Stomach (tissue), 9 donors: Measurements from ENCODE around the gene HOXC13. TPM values are rescaled to one million over a fixed set of nuclear protein-coding genes. Genes with fewer than 3 reads are reported as not detected.

ENCODE experiments used
- DNase-seq, 2 donors: peaks; one replicate each; pipeline versions ENCODE4 v3.0.0 to v3.0.0-alpha.2; 2013 to 2019
- H3K27ac ChIP-seq, 5 donors: fragments of 200-600 bp in 4 of 5; sonication (generic) in 4 of 5; one replicate each; pipeline ENCODE4 v1.5.1; 2013 to 2019; ENCODE audit warnings: mild to moderate bottlenecking in 1 of 5, moderate library complexity in 1 of 5
- H3K27me3 ChIP-seq, 3 donors: fragments of 200-600 bp; sonication (generic); one replicate each; pipeline ENCODE4 v1.5.1; 2017 to 2019; ENCODE audit warnings: mixed run types in 1 of 3
- H3K36me3 ChIP-seq, 4 donors: fragments of 200-600 bp; sonication (generic); 1 replicate in 3 of 4; 2 replicates in 1 of 4; pipeline ENCODE4 v1.5.1; 2016 to 2019
- H3K4me1 ChIP-seq, 4 donors: fragments of 200-600 bp; sonication (generic); one replicate each; pipeline ENCODE4 v1.5.1; 2016 to 2019
- H3K4me3 ChIP-seq, 4 donors: fragments of 200-600 bp; sonication (generic) in 3 of 4; one replicate each; pipeline ENCODE4 v1.5.1; 2016 to 2019; ENCODE audit warnings: mild to moderate bottlenecking in 1 of 4
- H3K9me3 ChIP-seq, 4 donors: fragments of 200-600 bp; sonication (generic); one replicate each; pipeline ENCODE4 v1.5.1; 2016 to 2019
- EP300 ChIP-seq: sonication (generic); formaldehyde crosslinking; IDR thresholded peaks from one replicate; pipeline ENCODE4 v1.6.1; 2017; ENCODE audit warnings: antibody characterized with exemption
- POLR2A ChIP-seq, 4 donors: fragments of 450-650 bp; IDR thresholded peaks; one replicate each; pipeline ENCODE4 v1.6.1; 2016; ENCODE audit warnings: antibody characterized with exemption in 4 of 4, control low read depth in 2 of 4, mild to moderate bottlenecking in 1 of 4, moderate library complexity in 1 of 4
- POLR2AphosphoS5 ChIP-seq, 3 donors: sonication (generic); formaldehyde crosslinking; IDR thresholded peaks; one replicate each; pipeline ENCODE4 v1.6.1; 2016; ENCODE audit warnings: antibody characterized with exemption in 3 of 3
- whole genome bisulfite sequencing, 5 donors: extraction: QIAGEN DNeasy Blood & Tissue Kit in 3 of 5; methylation state at CpG; one replicate each; pipeline versions ENCODE4 v1.1.5 to v1.1.7; 2013 to 2018; 5-methylcytosine and 5-hydroxymethylcytosine counted together
- intact Hi-C: fragments of 100-400 bp; cut with DNase I; formaldehyde crosslinking; loops from one replicate; pipeline ENCODE4 v1.15.1; 2023; ENCODE audit warnings: low total_unique reads
- polyA plus RNA-seq, 3 donors: library from polyadenylated mRNA; stranded (reverse); fragments of 200-250 nt; gene quantifications; one replicate each; pipeline ENCODE4 v1.2.3, GENCODE V29; 2013
- total RNA-seq, 5 donors: library from RNA; depleted of rRNA; stranded (reverse); fragments of >200 nt; gene quantifications; one replicate each; pipeline versions ENCODE4 v1.1.0 to v1.2.3, GENCODE V29; 2014 to 2016
- TF ChIP-seq, protein P1 (sequence below), 7 experiments: fragments of 450-650 bp in 4 of 7; fragments of 200-600 bp in 3 of 7; sonication (generic) in 3 of 7; IDR thresholded peaks; one replicate each; pipeline ENCODE4 v1.5.1; 2016 to 2019; ENCODE audit warnings: antibody characterized with exemption in 7 of 7, control low read depth in 2 of 7, mild to moderate bottlenecking in 1 of 7
- donor health status: healthy with polysubstance abuse.
- donor health status: Bipolar disorder and iron deficiency.
- donor health status: healthy.

The HOXC13 gene
- total and polyA plus RNA-seq, 8 donors = not detected

DNA sequence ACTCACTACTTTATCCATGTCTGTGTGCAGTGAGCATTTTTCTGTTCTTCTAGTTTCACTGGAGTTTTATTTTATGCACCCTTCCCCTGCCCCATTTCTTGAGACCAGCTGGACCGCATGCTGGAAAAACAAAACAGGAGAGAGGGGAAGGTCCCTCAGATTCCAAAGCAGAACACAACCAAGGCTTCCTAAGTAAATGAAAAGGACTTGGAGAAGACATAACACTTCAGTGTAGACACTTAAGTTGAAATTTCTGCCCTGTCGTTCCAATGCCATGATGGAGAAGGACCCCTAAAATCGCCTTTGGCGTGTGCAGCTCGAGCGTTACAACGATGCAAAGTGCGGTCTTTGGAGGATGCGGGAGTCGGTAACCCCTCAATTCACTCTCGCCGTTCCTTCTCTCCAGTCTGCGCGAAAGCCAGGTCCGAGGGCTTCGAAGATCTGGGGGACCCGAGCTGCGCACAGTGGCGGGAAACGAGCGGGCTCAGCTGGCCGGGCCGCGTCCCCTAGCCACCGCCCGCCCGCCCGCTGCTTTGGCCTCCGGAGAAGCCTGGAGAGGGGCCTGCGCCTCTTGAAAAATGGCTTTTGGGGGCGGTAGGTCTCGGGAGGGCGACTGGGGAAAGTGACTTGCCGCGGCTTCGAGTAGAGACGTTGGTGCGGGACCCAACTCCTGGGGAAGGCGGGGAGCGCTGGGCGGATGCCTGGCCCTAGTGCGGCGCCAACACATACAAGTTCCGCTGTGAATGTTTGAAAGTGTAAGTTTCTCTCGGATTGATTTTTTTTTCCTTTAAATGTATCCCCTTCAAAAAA is 11.2 kb upstream of the HOXC13 start:
- WGBS, 5 donors = 6 to 10% (median 9%) methylated on average over 31 to 45 of the region's 45 CpGs
- no peak for DNase-seq
- Histone ChIP-seq H3K4me1 (peaks cover 0 to 11% (median 0%) of the 10 kb centered on the region in 4 donors), H3K4me3 (no peak overlapping the region), H3K36me3 (no peaks in the 10 kb centered on the region), H3K9me3 (peaks cover 0 to 17% (median 6%) of the 10 kb centered on the region in 4 donors), H3K27ac (no peak overlapping the region), H3K27me3 (peaks cover 29 to 100% (median 90%) of the 10 kb centered on the region in 3 donors)
- intact Hi-C loops = no loop called here
- TF ChIP-seq, protein P1, sequence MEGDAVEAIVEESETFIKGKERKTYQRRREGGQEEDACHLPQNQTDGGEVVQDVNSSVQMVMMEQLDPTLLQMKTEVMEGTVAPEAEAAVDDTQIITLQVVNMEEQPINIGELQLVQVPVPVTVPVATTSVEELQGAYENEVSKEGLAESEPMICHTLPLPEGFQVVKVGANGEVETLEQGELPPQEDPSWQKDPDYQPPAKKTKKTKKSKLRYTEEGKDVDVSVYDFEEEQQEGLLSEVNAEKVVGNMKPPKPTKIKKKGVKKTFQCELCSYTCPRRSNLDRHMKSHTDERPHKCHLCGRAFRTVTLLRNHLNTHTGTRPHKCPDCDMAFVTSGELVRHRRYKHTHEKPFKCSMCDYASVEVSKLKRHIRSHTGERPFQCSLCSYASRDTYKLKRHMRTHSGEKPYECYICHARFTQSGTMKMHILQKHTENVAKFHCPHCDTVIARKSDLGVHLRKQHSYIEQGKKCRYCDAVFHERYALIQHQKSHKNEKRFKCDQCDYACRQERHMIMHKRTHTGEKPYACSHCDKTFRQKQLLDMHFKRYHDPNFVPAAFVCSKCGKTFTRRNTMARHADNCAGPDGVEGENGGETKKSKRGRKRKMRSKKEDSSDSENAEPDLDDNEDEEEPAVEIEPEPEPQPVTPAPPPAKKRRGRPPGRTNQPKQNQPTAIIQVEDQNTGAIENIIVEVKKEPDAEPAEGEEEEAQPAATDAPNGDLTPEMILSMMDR (IDR thresholded peaks at IDR 0.05) = no peak
- no peak for TF ChIP-seq EP300
- TF ChIP-seq POLR2A (IDR thresholded peaks at IDR 0.05) = no peak
- TF ChIP-seq POLR2AphosphoS5 (IDR thresholded peaks at IDR 0.05) = no peak

DNA sequence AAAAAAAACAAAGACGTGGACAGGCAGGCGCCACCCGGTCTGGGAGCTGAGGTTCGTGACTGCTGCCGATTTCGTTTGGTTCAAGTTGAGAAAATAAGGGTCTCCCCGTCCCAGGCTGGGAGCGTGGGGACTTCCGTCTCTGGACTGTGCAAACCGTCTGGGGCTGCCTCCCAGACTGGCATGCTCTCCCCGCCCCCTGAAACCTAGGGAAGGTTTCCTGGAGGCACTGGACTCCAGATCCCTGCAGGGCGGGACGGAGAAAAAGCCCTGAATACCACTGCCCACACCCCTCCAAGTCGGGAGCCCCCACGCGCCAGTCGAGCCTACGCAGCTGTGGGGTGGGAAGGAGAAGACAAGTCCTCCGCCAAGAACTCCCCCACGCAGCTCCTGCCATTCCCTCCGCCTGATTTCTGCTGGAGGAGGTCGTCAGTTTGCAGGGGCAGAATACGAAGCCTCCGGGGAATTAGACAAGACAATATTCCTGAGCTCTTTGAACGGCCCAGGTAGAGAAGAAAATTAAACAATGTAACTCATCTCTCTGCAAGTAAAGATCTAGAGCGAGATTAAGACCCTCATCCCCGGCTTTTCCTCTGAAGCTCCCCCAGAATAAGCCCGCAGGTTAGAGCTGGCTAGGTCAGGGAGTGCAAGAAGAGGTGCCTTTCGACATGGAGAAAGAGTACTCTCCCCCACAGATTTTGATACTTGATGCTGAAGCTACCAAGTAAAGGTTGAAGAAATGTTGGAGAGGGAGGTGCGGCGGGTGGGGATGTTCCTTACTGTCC is 10.4 kb upstream of the HOXC13 start:
- Histone ChIP-seq H3K27me3 (peaks cover 28 to 100% (median 93%) of the 10 kb centered on the region in 3 donors), H3K27ac (no peak overlapping the region), H3K4me3 (no peak overlapping the region), H3K9me3 (peaks cover 0 to 17% (median 6%) of the 10 kb centered on the region in 4 donors), H3K4me1 (peaks cover 0 to 11% (median 0%) of the 10 kb centered on the region in 4 donors), H3K36me3 (no peaks in the 10 kb centered on the region)
- intact Hi-C loops = no loop called here
- 7 to 9% (median 8%) methylated on average over 23 to 31 of the region's 31 CpGs for WGBS, 5 donors
- no peak for DNase-seq
- TF ChIP-seq, protein P1 (IDR thresholded peaks at IDR 0.05) = no peak
- TF ChIP-seq POLR2A (IDR thresholded peaks at IDR 0.05) (no peak), POLR2AphosphoS5 (IDR thresholded peaks at IDR 0.05) (no peak), EP300 (no peak)

DNA sequence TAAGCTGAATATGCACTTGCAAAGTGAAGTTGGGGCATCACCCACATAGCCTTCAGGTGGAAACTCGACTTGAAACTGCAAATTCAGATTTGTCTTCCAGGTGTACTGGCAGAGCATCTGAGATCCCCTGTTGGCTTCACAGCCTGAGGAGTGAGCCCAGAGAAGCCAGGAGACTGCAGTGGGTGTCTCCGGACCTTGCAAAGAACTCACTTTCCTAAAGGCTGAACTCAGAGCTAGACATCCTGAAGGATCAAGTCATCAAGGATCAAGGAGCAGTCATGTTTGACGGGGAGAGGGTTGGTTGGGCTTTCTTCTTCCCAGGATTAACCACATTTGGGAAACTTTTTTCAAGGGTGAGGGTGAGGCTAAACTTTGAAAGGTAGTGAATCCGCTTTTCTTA is 9.1 kb upstream of the HOXC13 start:
- H3K9me3 ChIP-seq = peaks cover 0 to 17% (median 6%) of the 10 kb centered on the region in 4 donors
- 16 to 31% (median 18%) methylated on average over 4 of the region's 4 CpGs for WGBS, 5 donors
- TF ChIP-seq POLR2AphosphoS5 (IDR thresholded peaks at IDR 0.05) (no peak), POLR2A (IDR thresholded peaks at IDR 0.05) (no peak), EP300 (no peak)
- TF ChIP-seq, protein P1 (IDR thresholded peaks at IDR 0.05) = no peak
- no peak overlapping the region for H3K27ac ChIP-seq
- H3K4me3 ChIP-seq = no peak overlapping the region
- intact Hi-C loops = no loop called here
- peaks cover 26 to 100% (median 97%) of the 10 kb centered on the region in 3 donors for H3K27me3 ChIP-seq
- no peak for DNase-seq
- H3K36me3 ChIP-seq = no peaks in the 10 kb centered on the region
- peaks cover 0 to 11% (median 0%) of the 10 kb centered on the region in 4 donors for H3K4me1 ChIP-seq

DNA sequence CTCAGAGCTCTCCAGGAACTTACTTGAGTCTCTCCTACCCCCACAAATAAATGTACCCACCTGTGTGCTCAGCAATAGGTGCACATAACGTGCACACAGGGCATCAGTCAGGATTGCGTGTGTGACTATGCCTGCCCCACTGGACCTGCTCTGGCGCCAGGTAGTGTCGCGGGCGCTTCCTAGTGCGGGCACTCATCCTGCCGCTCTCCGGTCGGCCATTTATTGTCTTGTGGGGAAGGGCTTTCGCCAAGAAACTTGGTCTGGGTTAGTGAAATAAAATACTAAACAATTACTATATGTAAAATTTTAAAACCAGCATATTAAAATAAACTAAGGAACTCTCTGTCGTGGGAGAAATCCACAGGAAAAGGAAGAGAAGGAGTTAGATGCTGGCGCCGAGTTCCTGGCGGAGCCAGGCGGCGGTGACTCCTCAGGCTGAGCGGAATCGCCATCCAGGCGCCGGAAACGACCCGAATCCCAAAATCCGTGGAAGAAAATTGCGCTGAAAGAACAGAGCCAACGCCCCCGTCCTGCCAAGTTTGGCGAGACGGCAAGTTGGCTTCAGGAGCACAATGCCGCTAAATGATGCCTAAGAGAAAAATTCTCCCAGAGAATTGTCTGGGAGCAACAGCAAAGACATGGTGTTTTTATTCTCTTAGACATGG is 7.9 kb upstream of the HOXC13 start:
- no peak for DNase-seq
- Histone ChIP-seq H3K4me1 (peaks cover 0 to 19% (median 4%) of the 10 kb centered on the region in 4 donors), H3K27ac (no peak overlapping the region), H3K9me3 (peaks cover 0 to 17% (median 6%) of the 10 kb centered on the region in 4 donors), H3K36me3 (no peaks in the 10 kb centered on the region), H3K4me3 (no peak overlapping the region), H3K27me3 (peaks cover 30 to 100% (median 97%) of the 10 kb centered on the region in 3 donors)
- intact Hi-C loops = no loop called here
- TF ChIP-seq EP300 = no peak
- TF ChIP-seq POLR2A (IDR thresholded peaks at IDR 0.05) = no peak
- TF ChIP-seq POLR2AphosphoS5 (IDR thresholded peaks at IDR 0.05) = no peak
- TF ChIP-seq, protein P1 (IDR thresholded peaks at IDR 0.05) = no peak
- WGBS, 5 donors = 9 to 14% (median 11%) methylated on average over 30 of the region's 30 CpGs
